ENCODE measurements around the gene DHRS11. TPM values are rescaled to one million over a fixed set of nuclear protein-coding genes. Genes with fewer than 3 reads are reported as not detected.

Gene DHRS11
- total RNA-seq, 2 donors from 2014 or later, result 10.1 to 17.3 TPM

GRCh38 chr17:36553459-36553858 lies 38.2 kb upstream of the DHRS11 start:
- ATAC-seq (ENCODE audit: insufficient number of reproducible peaks, low FRiP score, low read depth) (no peak), DNase-seq (ENCODE audit: low spot score) (no peak)
- no peak for TF ChIP-seq CTCF (IDR thresholded peaks at IDR 0.05)
- no peak overlapping the region for H3K27ac ChIP-seq
- H3K9me3 ChIP-seq, result no peaks in the 10 kb centered on the region
- peaks cover 12 to 57% of the 10 kb centered on the region in 2 donors for H3K4me1 ChIP-seq (ENCODE audit: control insufficient read depth in 1 of 2, low read depth in 2 of 2)
- no peak overlapping the region for H3K4me3 ChIP-seq
- H3K36me3 ChIP-seq, result peaks cover 30% of the 10 kb centered on the region
- H3K27me3 ChIP-seq (replicated peaks; ENCODE audit: insufficient read depth), result no peaks in the 10 kb centered on the region

GRCh38 chr17:36566081-36566480 lies 25.6 kb upstream of the DHRS11 start:
- DNase-seq (ENCODE audit: low spot score), result no peak
- peaks cover 31% of the 10 kb centered on the region for H3K36me3 ChIP-seq
- TF ChIP-seq CTCF (IDR thresholded peaks at IDR 0.05), result no peak
- ATAC-seq (ENCODE audit: insufficient number of reproducible peaks, low FRiP score, low read depth), result no peak
- H3K27ac ChIP-seq, result no peak overlapping the region
- no peaks in the 10 kb centered on the region for H3K4me1 ChIP-seq (ENCODE audit: control insufficient read depth in 1 of 2, low read depth in 2 of 2)
- H3K9me3 ChIP-seq, result no peaks in the 10 kb centered on the region
- no peak overlapping the region for H3K4me3 ChIP-seq
- no peaks in the 10 kb centered on the region for H3K27me3 ChIP-seq (replicated peaks; ENCODE audit: insufficient read depth)

GRCh38 chr17:36575028-36575427 lies 16.7 kb upstream of the DHRS11 start:
- ATAC-seq (ENCODE audit: insufficient number of reproducible peaks, low FRiP score, low read depth), result no peak

GRCh38 chr17:36576793-36577192 lies 14.9 kb upstream of the DHRS11 start:
- ATAC-seq (ENCODE audit: insufficient number of reproducible peaks, low FRiP score, low read depth), result no peak
- no peak overlapping the region for H3K4me3 ChIP-seq
- TF ChIP-seq CTCF (IDR thresholded peaks at IDR 0.05), result no peak
- H3K9me3 ChIP-seq, result no peaks in the 10 kb centered on the region
- H3K36me3 ChIP-seq, result peaks cover 45% of the 10 kb centered on the region
- no peaks in the 10 kb centered on the region for H3K4me1 ChIP-seq (ENCODE audit: control insufficient read depth in 1 of 2, low read depth in 2 of 2)
- no peak for DNase-seq (ENCODE audit: low spot score)
- no peaks in the 10 kb centered on the region for H3K27me3 ChIP-seq (replicated peaks; ENCODE audit: insufficient read depth)
- H3K27ac ChIP-seq, result no peak overlapping the region

More at GRCh38 chr17:36575028-36575427, 16.7 kb upstream of the DHRS11 start:
- Histone ChIP-seq H3K9me3 (no peaks in the 10 kb centered on the region), H3K4me1 (ENCODE audit: control insufficient read depth in 1 of 2, low read depth in 2 of 2) (no peaks in the 10 kb centered on the region), H3K36me3 (peaks cover 43% of the 10 kb centered on the region), H3K27ac (no peak overlapping the region), H3K4me3 (no peak overlapping the region), H3K27me3 (replicated peaks; ENCODE audit: insufficient read depth) (no peaks in the 10 kb centered on the region)
- no peak for TF ChIP-seq CTCF (IDR thresholded peaks at IDR 0.05)
- DNase-seq (ENCODE audit: low spot score), result no peak

GRCh38 chr17:36578671-36579070 lies 13.0 kb upstream of the DHRS11 start:
- no peak for TF ChIP-seq CTCF (IDR thresholded peaks at IDR 0.05)
- Histone ChIP-seq H3K9me3 (no peaks in the 10 kb centered on the region), H3K4me1 (ENCODE audit: control insufficient read depth in 1 of 2, low read depth in 2 of 2) (no peaks in the 10 kb centered on the region), H3K36me3 (peaks cover 53% of the 10 kb centered on the region), H3K27me3 (replicated peaks; ENCODE audit: insufficient read depth) (no peaks in the 10 kb centered on the region), H3K4me3 (no peak overlapping the region), H3K27ac (no peak overlapping the region)
- no peak for DNase-seq (ENCODE audit: low spot score)
- no peak for ATAC-seq (ENCODE audit: insufficient number of reproducible peaks, low FRiP score, low read depth)

All from thoracic aorta (tissue), 2 donors.